H1 (cell line): ENCODE data around the gene ZBTB20. TPM values are rescaled to one million over a fixed set of nuclear protein-coding genes. Genes with fewer than 3 reads are reported as not detected.

Experiments
- CTCF ChIA-PET: fragments of 300-600 bp; sonication (Branson Sonifier 250); formaldehyde crosslinking; loops from one replicate; lab custom pipeline; 2021; ENCODE audit not compliant: partially characterized antibody; lab: Charles Lee
- POLR2A ChIA-PET: fragments of 300-600 bp; sonication (Branson Sonifier 250); formaldehyde crosslinking; loops from one replicate; lab custom pipeline; 2021; ENCODE audit warnings: inconsistent platforms; ENCODE audit not compliant: partially characterized antibody; lab: Charles Lee
- DNase-seq, 2 experiments: peaks; one replicate each; pipeline versions ENCODE4 v3.0.0 to v3.0.0-alpha.2; 2010 to 2022; ENCODE audit warnings: low spot score in 2 of 2, low read depth in 1 of 2, mixed read lengths in 1 of 2
- FAIRE-seq: peaks from 2 replicates; lab custom pipeline; 2011; peaks lifted over from hg19 to GRCh38; lab: Jason Lieb, UNC
- H2AFZ ChIP-seq: 2 replicates; pipeline ENCODE4 v1.8.1; 2012; ENCODE audit warnings: low read length, inconsistent platforms
- H2AK5ac ChIP-seq: 2 replicates; pipeline ENCODE4 v1.6.1; 2013; ENCODE audit warnings: low read depth, low read length
- H2BK120ac ChIP-seq: replicated peaks from 2 replicates; pipeline ENCODE3; 2013; ENCODE audit warnings: low read depth, low read length, inconsistent platforms
- H2BK12ac ChIP-seq: 2 replicates; pipeline ENCODE4 v1.6.1; 2013; ENCODE audit warnings: low read depth, low read length
- H2BK15ac ChIP-seq: 2 replicates; pipeline ENCODE4 v1.6.1; 2013; ENCODE audit warnings: low read length
- H2BK20ac ChIP-seq: 2 replicates; pipeline ENCODE4 v1.6.1; 2013; ENCODE audit warnings: low read length
- H2BK5ac ChIP-seq: 2 replicates; pipeline ENCODE4 v1.6.1; 2013; ENCODE audit warnings: low read depth, low read length
- H3K14ac ChIP-seq: 2 replicates; pipeline ENCODE4 v1.6.1; 2013; ENCODE audit warnings: inconsistent platforms; ENCODE audit not compliant: insufficient read length
- H3K18ac ChIP-seq: 2 replicates; pipeline ENCODE4 v1.6.1; 2013; ENCODE audit warnings: low read length; ENCODE audit errors: extremely low read depth
- H3K23ac ChIP-seq: 2 replicates; pipeline ENCODE4 v1.6.1; 2013; ENCODE audit warnings: inconsistent platforms; ENCODE audit not compliant: insufficient read length
- H3K23me2 ChIP-seq: 2 replicates; pipeline ENCODE4 v1.6.1; 2013; ENCODE audit warnings: low read depth, low read length
- H3K27ac ChIP-seq: 2 replicates; pipeline ENCODE4 v1.6.1; 2011; ENCODE audit warnings: low read depth, low read length, inconsistent platforms
- H3K27me3 ChIP-seq, 4 experiments: replicated peaks in 1 of 4; 1 replicate in 1 of 4; 2 replicates in 3 of 4; pipeline versions ENCODE4 v1.6.1 to v1.8.1; 2011 to 2013; ENCODE audit warnings: low read length in 3 of 4, mild to moderate bottlenecking in 3 of 4, inconsistent platforms in 2 of 4, mixed read lengths in 2 of 4, moderate library complexity in 1 of 4; ENCODE audit not compliant: control insufficient read depth in 3 of 4, insufficient read depth in 3 of 4; ENCODE audit errors: extremely low read depth in 1 of 4
- H3K36me3 ChIP-seq, 4 experiments: 2 replicates each; pipeline versions ENCODE4 v1.6.1 to v1.8.1; 2011 to 2013; ENCODE audit warnings: mild to moderate bottlenecking in 4 of 4, low read length in 3 of 4, moderate library complexity in 2 of 4, control low read depth in 1 of 4, inconsistent platforms in 1 of 4; ENCODE audit not compliant: insufficient read depth in 4 of 4, control insufficient read depth in 2 of 4
- H3K4ac ChIP-seq: replicated peaks from 2 replicates; pipeline ENCODE3; 2013; ENCODE audit warnings: low read length, low read depth, mixed read lengths, inconsistent platforms; ENCODE audit not compliant: insufficient read length
- H3K4me1 ChIP-seq, 4 experiments: replicated peaks in 1 of 4; 1 replicate in 1 of 4; 2 replicates in 3 of 4; pipeline versions ENCODE4 v1.6.1 to v1.8.1; 2011 to 2013; ENCODE audit warnings: low read length in 3 of 4, inconsistent platforms in 2 of 4, mixed read lengths in 1 of 4; ENCODE audit not compliant: insufficient read depth in 4 of 4, control insufficient read depth in 3 of 4
- H3K4me2 ChIP-seq, 2 experiments: 2 replicates each; pipeline versions ENCODE4 v1.6.1 to v1.8.1; 2011 to 2013; ENCODE audit warnings: low read depth in 2 of 2, low read length in 2 of 2, control low read depth in 1 of 2, inconsistent platforms in 1 of 2, mild to moderate bottlenecking in 1 of 2; ENCODE audit not compliant: insufficient read depth in 1 of 2
- H3K4me3 ChIP-seq, 4 experiments: fragments of 200-600, 300-600 bp in 1 of 4; sonication (generic), shearing (Covaris generic), sonication (Bioruptor Twin) in 1 of 4; 2 replicates each; pipeline versions ENCODE4 v1.5.1 to v1.8.1; 2011 to 2016; ENCODE audit warnings: low read length in 4 of 4, low read depth in 3 of 4, control low read depth in 2 of 4, inconsistent platforms in 2 of 4, mild to moderate bottlenecking in 2 of 4, mixed read lengths in 1 of 4, moderate library complexity in 1 of 4; ENCODE audit not compliant: insufficient read depth in 2 of 4; ENCODE audit errors: extremely low read depth in 1 of 4
- H3K56ac ChIP-seq: replicated peaks from 2 replicates; pipeline ENCODE3; 2013; ENCODE audit warnings: low read depth, mild to moderate bottlenecking, mixed read lengths, low read length, inconsistent platforms; ENCODE audit not compliant: insufficient read length
- H3K79me1 ChIP-seq: 2 replicates; pipeline ENCODE4 v1.6.1; 2013; ENCODE audit warnings: low read depth, low read length, control low read depth
- H3K79me2 ChIP-seq, 2 experiments: 2 replicates each; pipeline versions ENCODE4 v1.6.1 to v1.8.1; 2012 to 2013; ENCODE audit warnings: low read length in 2 of 2, mild to moderate bottlenecking in 2 of 2, inconsistent platforms in 1 of 2; ENCODE audit not compliant: insufficient read depth in 2 of 2, control insufficient read depth in 1 of 2
- H3K9ac ChIP-seq, 4 experiments: replicated peaks in 1 of 4; 1 replicate in 1 of 4; 2 replicates in 3 of 4; pipeline versions ENCODE4 v1.6.1 to v1.8.1; 2011 to 2013; ENCODE audit warnings: low read depth in 3 of 4, low read length in 3 of 4, control low read depth in 2 of 4, mild to moderate bottlenecking in 2 of 4, moderate library complexity in 2 of 4, inconsistent platforms in 1 of 4; ENCODE audit errors: extremely low read depth in 1 of 4
- H3K9me3 ChIP-seq, 2 experiments: 2 replicates each; pipeline versions ENCODE4 v1.6.1 to v1.8.1; 2012 to 2013; ENCODE audit warnings: mild to moderate bottlenecking in 2 of 2, moderate library complexity in 2 of 2, control low read depth in 1 of 2, inconsistent platforms in 1 of 2, low read depth in 1 of 2, low read length in 1 of 2, mixed read lengths in 1 of 2; ENCODE audit not compliant: insufficient read depth in 2 of 2
- H4K20me1 ChIP-seq, 2 experiments: replicated peaks in 1 of 2; 2 replicates each; pipeline versions ENCODE3 to v1.8.1; 2011 to 2013; ENCODE audit warnings: inconsistent platforms in 2 of 2, low read length in 2 of 2, mild to moderate bottlenecking in 1 of 2; ENCODE audit not compliant: insufficient read depth in 2 of 2, control insufficient read depth in 1 of 2
- H4K5ac ChIP-seq: 2 replicates; pipeline ENCODE4 v1.6.1; 2013; ENCODE audit warnings: low read length, low read depth, mixed read lengths, inconsistent platforms; ENCODE audit not compliant: insufficient read length
- H4K8ac ChIP-seq: 2 replicates; pipeline ENCODE4 v1.8.0; 2013; ENCODE audit warnings: mild to moderate bottlenecking, moderate library complexity, low read length, inconsistent platforms; ENCODE audit not compliant: insufficient read depth; ENCODE audit errors: extremely low read depth
- H4K91ac ChIP-seq: replicated peaks from 2 replicates; pipeline ENCODE3; 2013; ENCODE audit warnings: low read length, mixed read lengths, inconsistent platforms; ENCODE audit not compliant: insufficient read length
- RXRA ChIP-seq: IDR thresholded peaks from 2 replicates; pipeline ENCODE4 v1.6.1; 2011; ENCODE audit warnings: low read depth, mild to moderate bottlenecking, low read length, moderate library complexity; ENCODE audit not compliant: insufficient read depth
- TCF12 ChIP-seq: IDR thresholded peaks from 2 replicates; pipeline ENCODE4 v1.6.1; 2011; ENCODE audit warnings: low read depth, mild to moderate bottlenecking, low read length
- WGBS, 2 experiments: shearing (Covaris generic) in 1 of 2; methylation state at CpG; one replicate each; pipeline versions ENCODE4 v1.1.6 to v1.1.7; 2013 to 2015; ENCODE audit warnings: low lambda C conversion rate in 2 of 2, mixed read lengths in 2 of 2, inconsistent platforms in 1 of 2, low coverage in 1 of 2, missing lambda C conversion rate in 1 of 2; ENCODE audit not compliant: insufficient replicate concordance in 2 of 2, insufficient coverage in 1 of 2, insufficient read length in 1 of 2; ENCODE audit errors: extremely low coverage in 1 of 2, missing lambda C conversion rate in 1 of 2; 5-methylcytosine and 5-hydroxymethylcytosine counted together
- polyA plus RNA-seq, 7 experiments: library from polyadenylated mRNA; depleted of rRNA in 3 of 7; stranded (reverse) in 5 of 7; unstranded in 2 of 7; fragments of >200 nt in 5 of 7; fragments of 200-250 nt in 2 of 7; gene quantifications; 1 replicate in 5 of 7; 2 replicates in 1 of 7; 4 replicates in 1 of 7; pipeline versions ENCODE4 v1.2.1 to v1.2.3, GENCODE V29; 2011 to 2013; ENCODE audit warnings: missing spikeins in 2 of 7, mixed read lengths in 2 of 7
- total RNA-seq: library from RNA; stranded (reverse); fragmentation: NEBNext Ultra II Directional; extraction: Animal tissue kit (Norgen Biotek cat#: 25700); gene quantifications from 2 replicates; pipeline ENCODE4 v1.2.1, GENCODE V29; 2021

ZBTB20 gene
- total and polyA plus RNA-seq, 2 of the 8 experiments (the other 6 are each of a cell fraction or from before 2014, with no cell fraction given) = 0.35 to 1.3 TPM

- Histone ChIP-seq H3K56ac (no peak overlapping the region), H2AK5ac (no peak overlapping the region), H3K4me2 (no peak overlapping the region)
These were observed 247.7 kb downstream of the ZBTB20 start for GRCh38 chr3:114899186-114899931.

More at GRCh38 chr3:114899186-114899931, 247.7 kb downstream of the ZBTB20 start:
- H3K79me2 ChIP-seq = no peaks in the 10 kb centered on the region
- H2BK5ac ChIP-seq = no peak overlapping the region
- TF ChIP-seq TCF12 = 0 out of 2 replicates have a peak, but pooled peaks have one; percentile 20
- no peak for TF ChIP-seq RXRA
- WGBS, 2 experiments = 79% methylated on average over 4 of the region's 4 CpGs; no CpG with 5 or more reads in 1 of the 2 experiments
- CTCF ChIA-PET = interaction anchor here (0.6 kb wide), 2 partner anchors 38 to 269 kb away, joined by 3 to 4 read pairs; no protein-coding TSS in a partner anchor
- H2BK20ac ChIP-seq = no peak overlapping the region
- no peaks in the 10 kb centered on the region for H3K36me3 ChIP-seq
- H2AFZ ChIP-seq = no peak overlapping the region
- POLR2A ChIA-PET = no interaction called here
- H4K91ac ChIP-seq = no peak overlapping the region
- no peak overlapping the region for H3K9ac ChIP-seq
- no peak overlapping the region for H4K5ac ChIP-seq
- no peak overlapping the region for H3K27ac ChIP-seq
- no peak overlapping the region for H3K4me3 ChIP-seq
- no peaks in the 10 kb centered on the region for H3K23me2 ChIP-seq
- H2BK15ac ChIP-seq = no peak overlapping the region
- H3K4ac ChIP-seq = no peak overlapping the region
- H2BK12ac ChIP-seq = no peak overlapping the region
- peak; percentile 73 for FAIRE-seq
- peaks cover 0 to 6% (median under 1%) of the 10 kb centered on the region in 4 experiments; a peak in 4 of 7 replicates for H3K27me3 ChIP-seq
- no peaks in the 10 kb centered on the region for H3K9me3 ChIP-seq
- H3K23ac ChIP-seq = no peak overlapping the region
- H3K14ac ChIP-seq = no peak overlapping the region
- no peaks in the 10 kb centered on the region for H4K20me1 ChIP-seq
- no peak for DNase-seq
- peaks cover 0 to 7% (median 5%) of the 10 kb centered on the region in 4 experiments; a peak in 4 of 7 replicates for H3K4me1 ChIP-seq
- no peak overlapping the region for H2BK120ac ChIP-seq
- H4K8ac ChIP-seq = no peak overlapping the region
- H3K18ac ChIP-seq = no peak overlapping the region
- no peaks in the 10 kb centered on the region for H3K79me1 ChIP-seq
